Loucy (cell line): ENCODE measurements around the gene APOBEC3H.
"Not testable (repeated sequence)": the region's sequence is repeated elsewhere in the genome, so short reads cannot be mapped to it uniquely, and the experiment has no call there.

Source experiments
- CTCF ChIP-seq: fragments of 200-600 bp; sonication (generic); conservative IDR thresholded peaks from 2 replicates; pipeline ENCODE4 v1.5.1; 2014; ENCODE audit warnings: mild to moderate bottlenecking, antibody characterized with exemption, low read length
- EZH2phosphoT487 ChIP-seq: fragments of 200-600 bp; IDR thresholded peaks from 2 replicates; pipeline ENCODE4 v1.6.1; 2018; ENCODE audit warnings: antibody characterized with exemption, mild to moderate bottlenecking, moderate library complexity, borderline replicate concordance

- not testable (repeated sequence) for TF ChIP-seq CTCF, EZH2phosphoT487
These were observed 24.5 kb upstream of the APOBEC3H start for GRCh38 chr22:39072581-39072981.
